Body of pancreas (tissue), 4 donors: ENCODE results near the gene DLG2. TPM values are rescaled to one million over a fixed set of nuclear protein-coding genes. Genes with fewer than 3 reads are reported as not detected.

Experiments used
- ATAC-seq: fragments of 150-250 bp; one replicate; pipeline ENCODE4 v1.9.1; 2016
- DNase-seq, 4 donors: peaks; one replicate each; pipeline ENCODE4 v3.0.0-alpha.2; 2019
- H3K27ac ChIP-seq, 4 donors: fragments of 200-600 bp; sonication (generic); 1 replicate in 3 of 4; 2 replicates in 1 of 4; pipeline versions ENCODE4 v1.5.1 to v1.6.1; 2016 to 2019; ENCODE audit warnings: mild to moderate bottlenecking in 1 of 4, mixed read lengths in 1 of 4, moderate library complexity in 1 of 4
- H3K27me3 ChIP-seq, 2 donors: fragments of 200-600 bp; sonication (generic); one replicate each; pipeline ENCODE4 v1.6.0; 2016; ENCODE audit warnings: mild to moderate bottlenecking in 1 of 2
- H3K36me3 ChIP-seq, 2 donors: fragments of 200-600 bp; sonication (generic); replicated peaks in 1 of 2; 2 replicates each; pipeline ENCODE4 v1.5.1; 2016; ENCODE audit warnings: low read depth in 2 of 2; ENCODE audit not compliant: insufficient read depth in 1 of 2
- H3K4me1 ChIP-seq: fragments of 200-600 bp; sonication (generic); one replicate; pipeline ENCODE4 v1.6.0; 2016
- H3K4me3 ChIP-seq, 2 donors: fragments of 200-600 bp; sonication (generic); 1 replicate in 1 of 2; 2 replicates in 1 of 2; pipeline ENCODE4 v1.5.1; 2016 to 2019
- H3K9me3 ChIP-seq, 3 donors: fragments of 200-600 bp; sonication (generic); 1 replicate in 2 of 3; 2 replicates in 1 of 3; pipeline ENCODE4 v1.5.1; 2016
- POLR2A ChIP-seq, 3 donors: fragments of 450-650 bp; IDR thresholded peaks; one replicate each; pipeline ENCODE4 v1.6.1; 2016; ENCODE audit warnings: antibody characterized with exemption in 3 of 3, mild to moderate bottlenecking in 2 of 3
- WGBS, 2 donors: methylation state at CpG; one replicate each; pipeline ENCODE4 v1.1.5; 2017; 5-methylcytosine and 5-hydroxymethylcytosine counted together
- intact Hi-C: fragments of 100-400 bp; cut with DNase I; formaldehyde crosslinking; loops from one replicate; pipeline ENCODE4 v1.15.1; 2023
- total RNA-seq, 2 donors: library from RNA; depleted of rRNA; stranded (reverse); fragments of >200 nt; gene quantifications; one replicate each; pipeline ENCODE4 v1.1.0, GENCODE V29; 2016
- TF ChIP-seq, protein P1 (sequence below), 7 experiments: fragments of 450-650 bp in 4 of 7; fragments of 200-600 bp in 3 of 7; sonication (generic) in 3 of 7; IDR thresholded peaks; one replicate each; pipeline ENCODE4 v1.5.1; 2016 to 2019; ENCODE audit warnings: antibody characterized with exemption in 7 of 7

Gene DLG2
- total RNA-seq, 2 donors from 2014 or later = 6.0 to 13.2 TPM

DNA sequence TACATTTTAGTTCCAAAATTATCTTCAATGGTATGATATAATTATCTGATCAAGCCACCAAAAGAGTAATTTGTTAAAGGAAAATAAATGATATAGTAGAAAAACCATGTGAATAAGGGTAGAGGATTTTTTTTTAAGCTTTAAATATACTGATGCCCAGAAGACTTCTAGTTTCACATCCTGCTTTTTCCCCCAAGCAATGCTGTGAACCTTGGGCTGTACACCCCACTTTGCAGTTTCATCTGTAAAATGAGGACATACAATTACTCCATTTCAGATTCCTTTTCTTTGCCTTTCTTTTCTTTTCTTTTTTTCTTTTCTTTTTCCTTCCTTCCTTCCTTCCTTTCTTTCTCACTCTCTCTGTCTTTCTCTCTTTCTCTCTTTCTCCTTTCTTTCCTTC, 1125.4 kb downstream of the DLG2 start:
- DNase-seq = no peak
- Histone ChIP-seq H3K9me3 (no peaks in the 10 kb centered on the region), H3K27me3 (no peaks in the 10 kb centered on the region), H3K27ac (no peak overlapping the region), H3K4me1 (no peaks in the 10 kb centered on the region), H3K36me3 (no peaks in the 10 kb centered on the region), H3K4me3 (no peak overlapping the region)
- TF ChIP-seq, protein P1, sequence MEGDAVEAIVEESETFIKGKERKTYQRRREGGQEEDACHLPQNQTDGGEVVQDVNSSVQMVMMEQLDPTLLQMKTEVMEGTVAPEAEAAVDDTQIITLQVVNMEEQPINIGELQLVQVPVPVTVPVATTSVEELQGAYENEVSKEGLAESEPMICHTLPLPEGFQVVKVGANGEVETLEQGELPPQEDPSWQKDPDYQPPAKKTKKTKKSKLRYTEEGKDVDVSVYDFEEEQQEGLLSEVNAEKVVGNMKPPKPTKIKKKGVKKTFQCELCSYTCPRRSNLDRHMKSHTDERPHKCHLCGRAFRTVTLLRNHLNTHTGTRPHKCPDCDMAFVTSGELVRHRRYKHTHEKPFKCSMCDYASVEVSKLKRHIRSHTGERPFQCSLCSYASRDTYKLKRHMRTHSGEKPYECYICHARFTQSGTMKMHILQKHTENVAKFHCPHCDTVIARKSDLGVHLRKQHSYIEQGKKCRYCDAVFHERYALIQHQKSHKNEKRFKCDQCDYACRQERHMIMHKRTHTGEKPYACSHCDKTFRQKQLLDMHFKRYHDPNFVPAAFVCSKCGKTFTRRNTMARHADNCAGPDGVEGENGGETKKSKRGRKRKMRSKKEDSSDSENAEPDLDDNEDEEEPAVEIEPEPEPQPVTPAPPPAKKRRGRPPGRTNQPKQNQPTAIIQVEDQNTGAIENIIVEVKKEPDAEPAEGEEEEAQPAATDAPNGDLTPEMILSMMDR (IDR thresholded peaks at IDR 0.05) = no peak
- TF ChIP-seq POLR2A (IDR thresholded peaks at IDR 0.05) = no peak
- intact Hi-C loops = no loop called here
- no peak for ATAC-seq

DNA sequence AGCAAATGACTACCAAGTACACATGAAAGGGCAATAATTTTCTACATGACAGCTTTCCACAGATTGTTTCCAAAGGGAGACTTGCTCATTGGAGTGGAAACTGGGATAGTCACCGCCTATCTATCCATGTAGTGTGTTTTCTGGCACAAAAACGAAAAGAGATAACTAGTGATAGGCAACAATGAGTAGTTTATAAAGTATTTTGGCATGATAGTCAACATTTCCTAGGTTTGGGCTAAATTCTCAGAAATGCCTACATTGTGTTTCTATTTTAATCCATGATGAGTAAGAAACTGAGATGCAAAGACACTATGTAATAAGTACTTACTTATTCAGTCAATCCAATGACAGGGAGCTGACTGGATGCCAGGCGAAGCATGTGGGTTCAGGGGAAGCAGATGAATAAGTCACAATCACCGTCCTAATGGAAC, 1129.1 kb downstream of the DLG2 start:
- WGBS, 2 donors = 68% methylated on average over 4 of the region's 4 CpGs
- DNase-seq = no peak
- no peaks in the 10 kb centered on the region for H3K4me1 ChIP-seq
- TF ChIP-seq, protein P1 (IDR thresholded peaks at IDR 0.05) = no peak
- no peak for TF ChIP-seq POLR2A (IDR thresholded peaks at IDR 0.05)
- no peaks in the 10 kb centered on the region for H3K27me3 ChIP-seq
- no peak for ATAC-seq
- H3K27ac ChIP-seq = no peak overlapping the region
- H3K9me3 ChIP-seq = no peaks in the 10 kb centered on the region
- H3K4me3 ChIP-seq = no peak overlapping the region
- no peaks in the 10 kb centered on the region for H3K36me3 ChIP-seq
- intact Hi-C loops = no loop called here

DNA sequence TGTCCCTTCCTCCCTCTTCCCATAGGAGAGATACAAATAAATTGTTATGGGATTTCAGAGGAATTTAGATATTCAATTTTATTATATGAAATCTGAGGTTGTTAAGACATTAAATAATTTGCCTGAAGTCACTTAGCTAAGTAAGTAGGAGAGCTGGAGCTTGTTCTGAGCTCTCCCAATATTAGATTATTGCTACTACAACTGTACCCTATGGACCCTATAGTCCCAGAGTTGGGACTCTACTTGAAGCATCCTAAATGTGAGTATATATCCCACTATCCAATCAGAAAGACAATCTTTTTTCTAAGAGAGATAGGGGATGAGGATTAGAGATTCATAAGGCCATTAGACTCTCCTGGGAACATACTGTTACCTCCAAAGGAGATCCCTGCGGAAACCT, 1130.0 kb downstream of the DLG2 start:
- intact Hi-C loops = no loop called here
- ATAC-seq = no peak
- 41 to 96% methylated on average over 1 of the region's 1 CpG for WGBS, 2 donors

DNA sequence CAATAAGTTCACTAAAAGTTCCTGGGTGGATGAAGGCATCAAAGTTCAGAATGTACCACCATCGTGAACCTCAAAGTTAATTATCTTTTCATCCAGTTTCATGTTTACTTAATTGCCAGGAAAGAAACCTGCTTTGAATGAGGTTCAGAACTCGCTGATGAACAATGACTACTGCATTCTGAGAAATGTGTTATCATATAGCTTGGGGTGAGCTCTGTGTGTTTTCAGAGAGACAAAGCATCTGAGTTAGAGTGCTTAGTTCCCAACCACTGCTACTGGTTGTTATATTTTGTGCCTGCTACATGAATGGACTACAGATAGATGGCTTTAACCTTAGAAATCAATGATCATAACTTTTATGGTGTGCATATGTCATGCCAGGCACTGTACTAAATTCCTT, 1131.0 kb downstream of the DLG2 start:
- TF ChIP-seq POLR2A (IDR thresholded peaks at IDR 0.05) = no peak
- no peaks in the 10 kb centered on the region for H3K36me3 ChIP-seq
- H3K27ac ChIP-seq = no peak overlapping the region
- no peak for DNase-seq
- H3K9me3 ChIP-seq = no peaks in the 10 kb centered on the region
- no peak overlapping the region for H3K4me3 ChIP-seq
- no peaks in the 10 kb centered on the region for H3K27me3 ChIP-seq
- intact Hi-C loops = no loop called here
- no peaks in the 10 kb centered on the region for H3K4me1 ChIP-seq
- 52 to 58% methylated on average over 2 of the region's 2 CpGs for WGBS, 2 donors
- ATAC-seq = no peak

More for the DNA sequence above, 1130.0 kb downstream of the DLG2 start:
- Histone ChIP-seq H3K27ac (no peak overlapping the region), H3K9me3 (no peaks in the 10 kb centered on the region), H3K4me3 (no peak overlapping the region), H3K36me3 (no peaks in the 10 kb centered on the region), H3K27me3 (no peaks in the 10 kb centered on the region), H3K4me1 (no peaks in the 10 kb centered on the region)
- no peak for TF ChIP-seq POLR2A (IDR thresholded peaks at IDR 0.05)
- TF ChIP-seq, protein P1 (IDR thresholded peaks at IDR 0.05) = no peak
- no peak for DNase-seq

DNA sequence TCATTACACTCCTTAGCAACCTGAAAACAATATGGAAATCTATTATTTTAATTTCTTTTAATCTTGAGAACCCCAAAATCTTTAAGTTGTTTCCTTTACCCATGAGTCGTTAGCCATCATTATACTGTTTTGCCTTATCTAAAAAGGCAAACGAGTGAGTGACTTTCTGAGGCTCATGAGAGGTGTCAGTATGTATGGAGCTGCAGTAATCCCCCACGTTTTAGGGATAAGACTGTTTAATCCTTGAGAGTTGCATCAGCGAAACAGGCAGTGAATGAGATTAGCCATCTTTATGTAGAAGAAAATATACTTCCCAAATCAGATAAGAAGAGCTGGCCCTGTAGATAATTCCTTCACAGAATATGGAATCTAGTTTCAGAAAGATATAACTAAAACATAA, 1147.0 kb downstream of the DLG2 start:
- H3K4me1 ChIP-seq = no peaks in the 10 kb centered on the region
- WGBS, 2 donors = 61 to 62% methylated on average over 4 of the region's 4 CpGs
- no peak for ATAC-seq
- no peaks in the 10 kb centered on the region for H3K36me3 ChIP-seq
- no peak for TF ChIP-seq POLR2A (IDR thresholded peaks at IDR 0.05)
- TF ChIP-seq, protein P1 (IDR thresholded peaks at IDR 0.05) = no peak
- no peaks in the 10 kb centered on the region for H3K27me3 ChIP-seq
- no peak overlapping the region for H3K4me3 ChIP-seq
- no peak for DNase-seq
- H3K9me3 ChIP-seq = no peaks in the 10 kb centered on the region
- intact Hi-C loops = no loop called here
- H3K27ac ChIP-seq = no peak overlapping the region
